Astrocyte (in vitro differentiated cells and primary cell): ENCODE measurements around the gene ELMO2.

Experiments
- EZH2 ChIP-seq: IDR thresholded peaks from 2 replicates; pipeline ENCODE4 v1.6.1; 2012; ENCODE audit warnings: mild to moderate bottlenecking, low read length, inconsistent platforms; ENCODE audit not compliant: insufficient read depth
- TF ChIP-seq, protein P1 (sequence below): IDR thresholded peaks from 2 replicates; pipeline ENCODE4 v1.5.1; 2011; ENCODE audit warnings: low read depth, mild to moderate bottlenecking, inconsistent platforms, low read length, moderate library complexity; ENCODE audit not compliant: insufficient read depth

GRCh38 chr20:46324960-46325703, 81.3 kb downstream of the ELMO2 start:
- TF ChIP-seq, protein P1, sequence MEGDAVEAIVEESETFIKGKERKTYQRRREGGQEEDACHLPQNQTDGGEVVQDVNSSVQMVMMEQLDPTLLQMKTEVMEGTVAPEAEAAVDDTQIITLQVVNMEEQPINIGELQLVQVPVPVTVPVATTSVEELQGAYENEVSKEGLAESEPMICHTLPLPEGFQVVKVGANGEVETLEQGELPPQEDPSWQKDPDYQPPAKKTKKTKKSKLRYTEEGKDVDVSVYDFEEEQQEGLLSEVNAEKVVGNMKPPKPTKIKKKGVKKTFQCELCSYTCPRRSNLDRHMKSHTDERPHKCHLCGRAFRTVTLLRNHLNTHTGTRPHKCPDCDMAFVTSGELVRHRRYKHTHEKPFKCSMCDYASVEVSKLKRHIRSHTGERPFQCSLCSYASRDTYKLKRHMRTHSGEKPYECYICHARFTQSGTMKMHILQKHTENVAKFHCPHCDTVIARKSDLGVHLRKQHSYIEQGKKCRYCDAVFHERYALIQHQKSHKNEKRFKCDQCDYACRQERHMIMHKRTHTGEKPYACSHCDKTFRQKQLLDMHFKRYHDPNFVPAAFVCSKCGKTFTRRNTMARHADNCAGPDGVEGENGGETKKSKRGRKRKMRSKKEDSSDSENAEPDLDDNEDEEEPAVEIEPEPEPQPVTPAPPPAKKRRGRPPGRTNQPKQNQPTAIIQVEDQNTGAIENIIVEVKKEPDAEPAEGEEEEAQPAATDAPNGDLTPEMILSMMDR = peak; percentile 17
- no peak for TF ChIP-seq EZH2
